ENCODE data around the gene SUGCT.

SUGCT gene

GRCh38 chr7:40455485-40455884, 320.7 kb downstream of the SUGCT start:
- TF ChIP-seq NFIC (IDR thresholded peaks at IDR 0.05) (no peak), TAF1 (IDR thresholded peaks at IDR 0.05; ENCODE audit: low read depth) (no peak), RAD21 (IDR thresholded peaks at IDR 0.05; ENCODE audit: low read depth) (no peak), TCF12 (IDR thresholded peaks at IDR 0.05; ENCODE audit: low read depth) (no peak), YY1 (IDR thresholded peaks at IDR 0.05; ENCODE audit: low read depth) (no peak)

DNA sequence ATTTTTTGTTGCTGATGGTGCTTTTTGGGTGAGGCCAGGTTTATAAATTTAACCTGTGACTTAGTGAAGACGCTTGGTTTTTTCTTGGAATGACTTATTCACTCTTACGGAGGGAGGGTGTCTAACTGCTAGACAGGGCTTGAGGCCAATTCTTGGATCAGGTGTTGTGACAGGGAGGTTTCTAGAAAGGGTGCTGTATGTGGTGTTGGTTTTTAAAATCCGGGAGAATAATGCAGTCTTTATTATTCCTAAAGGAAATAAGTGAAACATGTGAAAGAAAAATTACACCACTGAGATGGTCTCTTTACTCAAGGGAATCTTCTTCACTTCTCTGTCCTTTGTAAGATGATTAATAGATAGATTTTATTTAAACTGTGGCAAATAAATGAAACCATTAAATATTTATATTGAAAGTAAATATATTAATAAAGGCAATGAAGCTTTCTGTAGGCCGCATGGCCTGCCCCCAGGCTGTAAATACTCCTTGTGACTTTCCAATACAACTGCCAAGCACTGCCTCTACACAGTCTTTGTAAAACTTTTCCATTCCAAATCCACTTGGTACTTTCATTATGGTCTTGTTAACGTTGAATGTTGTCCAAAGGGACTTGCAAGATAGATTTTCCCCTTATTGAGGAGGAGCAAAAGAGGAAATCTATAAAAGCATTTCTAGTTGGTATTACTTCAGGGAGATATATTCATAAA, 323.1 kb downstream of the SUGCT start:
- TF ChIP-seq EGR1 (IDR thresholded peaks at IDR 0.05): no peak
- no peak for TF ChIP-seq CEBPB (IDR thresholded peaks at IDR 0.05)
- TF ChIP-seq EP300 (IDR thresholded peaks at IDR 0.05; ENCODE audit: borderline replicate concordance): no peak
- no peak for TF ChIP-seq ZBTB7A (IDR thresholded peaks at IDR 0.05; ENCODE audit: low read depth)
- no peak for TF ChIP-seq NFIC (IDR thresholded peaks at IDR 0.05)
- TF ChIP-seq, protein P1, sequence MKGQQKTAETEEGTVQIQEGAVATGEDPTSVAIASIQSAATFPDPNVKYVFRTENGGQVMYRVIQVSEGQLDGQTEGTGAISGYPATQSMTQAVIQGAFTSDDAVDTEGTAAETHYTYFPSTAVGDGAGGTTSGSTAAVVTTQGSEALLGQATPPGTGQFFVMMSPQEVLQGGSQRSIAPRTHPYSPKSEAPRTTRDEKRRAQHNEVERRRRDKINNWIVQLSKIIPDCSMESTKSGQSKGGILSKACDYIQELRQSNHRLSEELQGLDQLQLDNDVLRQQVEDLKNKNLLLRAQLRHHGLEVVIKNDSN (IDR thresholded peaks at IDR 0.05): no peak
- no peak for TF ChIP-seq FOXM1 (IDR thresholded peaks at IDR 0.05; ENCODE audit: borderline replicate concordance, low read depth)
- TF ChIP-seq TAF1 (IDR thresholded peaks at IDR 0.05; ENCODE audit: low read depth): no peak
- TF ChIP-seq, protein P2, sequence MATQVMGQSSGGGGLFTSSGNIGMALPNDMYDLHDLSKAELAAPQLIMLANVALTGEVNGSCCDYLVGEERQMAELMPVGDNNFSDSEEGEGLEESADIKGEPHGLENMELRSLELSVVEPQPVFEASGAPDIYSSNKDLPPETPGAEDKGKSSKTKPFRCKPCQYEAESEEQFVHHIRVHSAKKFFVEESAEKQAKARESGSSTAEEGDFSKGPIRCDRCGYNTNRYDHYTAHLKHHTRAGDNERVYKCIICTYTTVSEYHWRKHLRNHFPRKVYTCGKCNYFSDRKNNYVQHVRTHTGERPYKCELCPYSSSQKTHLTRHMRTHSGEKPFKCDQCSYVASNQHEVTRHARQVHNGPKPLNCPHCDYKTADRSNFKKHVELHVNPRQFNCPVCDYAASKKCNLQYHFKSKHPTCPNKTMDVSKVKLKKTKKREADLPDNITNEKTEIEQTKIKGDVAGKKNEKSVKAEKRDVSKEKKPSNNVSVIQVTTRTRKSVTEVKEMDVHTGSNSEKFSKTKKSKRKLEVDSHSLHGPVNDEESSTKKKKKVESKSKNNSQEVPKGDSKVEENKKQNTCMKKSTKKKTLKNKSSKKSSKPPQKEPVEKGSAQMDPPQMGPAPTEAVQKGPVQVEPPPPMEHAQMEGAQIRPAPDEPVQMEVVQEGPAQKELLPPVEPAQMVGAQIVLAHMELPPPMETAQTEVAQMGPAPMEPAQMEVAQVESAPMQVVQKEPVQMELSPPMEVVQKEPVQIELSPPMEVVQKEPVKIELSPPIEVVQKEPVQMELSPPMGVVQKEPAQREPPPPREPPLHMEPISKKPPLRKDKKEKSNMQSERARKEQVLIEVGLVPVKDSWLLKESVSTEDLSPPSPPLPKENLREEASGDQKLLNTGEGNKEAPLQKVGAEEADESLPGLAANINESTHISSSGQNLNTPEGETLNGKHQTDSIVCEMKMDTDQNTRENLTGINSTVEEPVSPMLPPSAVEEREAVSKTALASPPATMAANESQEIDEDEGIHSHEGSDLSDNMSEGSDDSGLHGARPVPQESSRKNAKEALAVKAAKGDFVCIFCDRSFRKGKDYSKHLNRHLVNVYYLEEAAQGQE (IDR thresholded peaks at IDR 0.05; ENCODE audit: low read depth): no peak
- TF ChIP-seq TEAD4 (IDR thresholded peaks at IDR 0.05): no peak
- TF ChIP-seq TCF12 (IDR thresholded peaks at IDR 0.05; ENCODE audit: low read depth): no peak

- no peak for TF ChIP-seq FOXM1 (IDR thresholded peaks at IDR 0.05; ENCODE audit: borderline replicate concordance, low read depth)
- no peak for TF ChIP-seq YY1 (IDR thresholded peaks at IDR 0.05; ENCODE audit: low read depth)
- TF ChIP-seq, protein P2 (IDR thresholded peaks at IDR 0.05; ENCODE audit: low read depth): no peak
- TF ChIP-seq ZBTB7A (IDR thresholded peaks at IDR 0.05; ENCODE audit: low read depth): no peak
- no peak for TF ChIP-seq NFIC (IDR thresholded peaks at IDR 0.05)
- no peak for TF ChIP-seq MAX (IDR thresholded peaks at IDR 0.05)
- no peak for TF ChIP-seq TEAD4 (IDR thresholded peaks at IDR 0.05)
- no peak for TF ChIP-seq TAF1 (IDR thresholded peaks at IDR 0.05; ENCODE audit: low read depth)
- TF ChIP-seq EGR1 (IDR thresholded peaks at IDR 0.05): no peak
Measured at GRCh38 chr7:40463446-40463845, 328.6 kb downstream of the SUGCT start.

- TF ChIP-seq CREB1 (IDR thresholded peaks at IDR 0.05; ENCODE audit: low read depth) (no peak), EGR1 (IDR thresholded peaks at IDR 0.05) (no peak), ZBTB7A (IDR thresholded peaks at IDR 0.05; ENCODE audit: low read depth) (no peak), YY1 (IDR thresholded peaks at IDR 0.05; ENCODE audit: low read depth) (no peak), MAX (IDR thresholded peaks at IDR 0.05) (no peak), EP300 (IDR thresholded peaks at IDR 0.05; ENCODE audit: borderline replicate concordance) (no peak), TEAD4 (IDR thresholded peaks at IDR 0.05) (no peak)
- TF ChIP-seq, protein P2 (IDR thresholded peaks at IDR 0.05; ENCODE audit: low read depth): no peak
Measured at GRCh38 chr7:40468891-40469864, 334.4 kb downstream of the SUGCT start.

Data from Ishikawa (cell line).